Ureter (tissue), 1 donor: ENCODE results near the gene SLMAP. TPM values are rescaled to one million over a fixed set of nuclear protein-coding genes. Genes with fewer than 3 reads are reported as not detected.
"Not testable (repeated sequence)": the region's sequence is repeated elsewhere in the genome, so short reads cannot be mapped to it uniquely, and the experiment has no call there.

Experiments
- DNase-seq: peaks from one replicate; pipeline ENCODE4 v3.0.0-alpha.2; 2020; ENCODE audit warnings: low spot score
- total RNA-seq: library from RNA; stranded (reverse); gene quantifications from one replicate; pipeline ENCODE4 v1.2.4, GENCODE V29; 2023
- donor health status: DM: yes; HTN: yes; CAD: no.

SLMAP gene
- total RNA-seq, 1 donor from 2014 or later = 159 TPM

DNA sequence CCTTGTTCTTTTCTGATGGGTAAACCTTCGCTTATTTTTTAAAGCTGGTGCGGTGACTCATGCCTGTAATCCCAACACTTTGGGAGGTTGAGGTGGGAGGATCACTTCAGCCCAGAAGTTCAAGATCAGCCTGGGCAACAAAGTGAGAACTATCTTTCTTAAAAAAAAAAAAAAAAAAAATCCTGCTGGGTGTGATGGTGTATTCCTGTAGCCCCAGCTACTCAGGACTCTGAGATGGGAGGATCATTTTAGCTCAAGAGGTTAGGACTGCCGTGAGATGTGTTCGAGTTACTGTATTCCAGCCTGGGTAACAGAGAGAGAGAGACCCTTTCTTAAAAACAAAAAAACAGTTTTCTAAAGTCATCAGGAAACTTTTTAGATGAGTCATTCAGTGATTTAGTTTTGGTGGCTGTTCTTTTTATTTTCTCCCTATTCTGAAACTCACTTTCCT is 37.7 kb downstream of the SLMAP start:
- no peak for DNase-seq

DNA sequence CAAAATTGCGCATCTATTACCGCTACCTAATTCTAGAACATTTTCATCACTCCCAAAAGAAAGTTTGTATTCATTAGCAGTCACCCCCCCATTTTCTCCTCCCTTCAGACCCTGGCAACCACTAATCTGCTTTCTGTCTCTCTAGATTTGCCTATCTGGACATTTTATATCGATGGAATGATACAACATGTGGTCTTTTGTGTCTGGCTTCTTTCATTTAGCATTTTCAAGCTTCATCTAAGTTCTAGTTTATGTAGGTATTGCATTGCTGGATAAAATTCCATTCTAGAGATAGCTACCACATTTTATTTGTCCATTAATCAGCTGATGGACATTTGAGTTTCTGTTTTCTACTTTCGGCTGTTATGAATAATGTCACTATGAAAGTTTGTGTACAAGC is 38.4 kb downstream of the SLMAP start:
- DNase-seq = no peak

DNA sequence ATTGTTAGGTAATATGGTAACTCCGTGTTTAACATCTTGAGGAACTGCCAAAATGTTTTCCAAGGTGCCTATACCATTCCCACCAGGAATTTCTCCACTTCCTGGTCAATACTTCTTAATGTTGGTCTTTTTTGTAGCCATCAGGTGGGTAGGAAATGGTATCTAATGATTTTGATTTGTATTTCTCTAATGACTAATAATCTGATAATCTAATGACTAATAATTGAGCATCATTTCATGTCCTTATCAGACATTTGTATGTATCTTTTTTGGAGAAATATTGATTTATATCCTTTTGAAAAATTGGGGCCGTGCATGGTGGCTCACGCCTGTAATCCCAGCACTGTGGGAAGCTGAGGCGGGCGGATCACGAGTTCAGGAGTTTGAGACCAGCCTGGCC is 38.8 kb downstream of the SLMAP start:
- DNase-seq = no peak

DNA sequence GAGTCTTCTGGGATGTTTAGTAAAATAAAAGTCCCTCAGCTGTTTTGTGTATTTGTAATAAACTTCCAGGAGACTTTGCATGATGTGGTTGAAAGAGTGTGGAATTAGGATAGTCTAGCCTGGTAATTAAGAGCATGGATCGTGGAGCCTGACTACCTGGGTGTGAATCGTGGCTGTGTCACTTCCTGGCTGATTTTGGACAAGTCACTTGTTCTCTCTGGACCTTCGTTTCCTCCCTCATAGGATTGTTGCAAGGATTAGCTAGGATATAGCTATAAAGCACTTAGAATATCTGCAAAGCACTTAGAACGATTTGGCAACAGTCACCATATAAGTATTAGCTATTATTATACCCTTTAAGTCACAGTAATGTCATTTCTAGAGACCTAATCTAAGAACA is 40.2 kb downstream of the SLMAP start:
- no peak for DNase-seq

DNA sequence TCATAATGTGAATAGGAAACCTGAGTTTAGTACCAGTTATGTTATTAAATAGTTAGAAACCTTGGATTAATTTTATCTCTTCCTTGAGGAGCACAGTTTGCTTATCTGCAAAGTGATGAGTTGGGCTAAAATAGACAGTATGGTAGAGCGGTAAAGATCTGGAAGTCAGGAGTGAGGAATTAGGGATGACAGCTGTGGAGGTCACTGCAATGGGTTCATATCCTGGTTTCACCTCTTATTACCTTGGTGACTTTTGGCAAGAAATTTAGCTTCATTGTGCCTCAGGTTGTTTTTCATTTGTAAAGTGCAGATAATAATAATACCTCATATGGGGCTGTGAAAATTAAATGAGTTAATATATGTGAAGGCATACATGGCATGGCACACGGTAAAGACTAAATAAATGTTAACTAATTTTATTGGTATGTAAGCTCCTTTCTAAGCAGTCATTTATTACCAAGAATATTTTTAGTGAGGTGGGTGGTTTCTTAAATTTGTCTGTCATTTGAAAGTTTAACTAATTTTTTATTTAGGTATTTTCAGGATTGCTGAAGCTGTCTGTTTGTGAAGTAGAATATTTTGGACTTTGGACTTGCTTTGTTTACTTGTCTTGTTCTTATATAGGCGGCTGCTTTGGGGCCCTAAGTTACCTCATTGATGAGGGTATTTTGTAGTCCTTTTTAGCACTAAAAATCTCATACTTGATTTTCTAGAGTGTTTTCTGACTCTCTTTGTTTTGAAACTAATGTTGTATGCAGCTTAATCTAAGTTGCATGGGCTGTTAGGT is 41.8 kb downstream of the SLMAP start:
- no peak for DNase-seq

DNA sequence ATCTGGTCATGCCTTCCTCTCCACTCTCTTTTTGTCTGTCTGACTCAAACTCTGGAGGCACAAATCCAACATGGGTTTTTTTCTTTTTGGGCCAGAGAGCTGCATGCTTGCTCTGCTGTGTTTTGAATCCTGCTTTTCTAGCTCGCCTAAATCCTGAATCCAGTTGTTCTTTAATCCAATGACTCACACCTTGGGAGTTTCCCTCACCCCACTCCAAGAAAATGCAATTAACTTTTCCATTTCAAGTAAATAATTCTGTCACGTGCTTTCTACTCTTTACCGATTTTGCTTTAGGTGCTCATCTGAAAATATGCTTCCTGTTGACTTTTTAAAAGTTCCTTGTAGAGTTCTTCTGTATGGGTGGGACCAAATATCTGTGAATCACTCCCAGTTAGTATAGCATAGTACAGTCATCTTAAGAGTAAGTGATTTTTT is 47.6 kb downstream of the SLMAP start:
- DNase-seq = no peak

DNA sequence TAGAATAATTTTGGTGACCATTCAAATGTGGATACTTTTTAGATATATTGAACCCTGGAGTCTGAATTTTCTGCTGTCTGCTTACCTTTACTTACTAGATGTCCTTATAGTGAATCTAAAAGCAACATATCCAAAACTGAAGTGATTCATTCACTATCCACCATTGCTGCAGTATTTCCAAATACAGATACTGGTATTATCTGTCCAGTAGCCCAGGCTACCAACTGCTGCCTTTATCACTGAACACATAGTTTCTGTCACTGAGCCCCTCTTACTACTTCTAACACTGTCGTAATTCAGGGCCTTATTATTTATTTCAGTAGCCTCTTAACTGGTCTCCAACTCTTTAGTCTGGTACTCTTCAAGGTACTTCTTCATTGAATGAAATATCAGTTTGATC is 49.2 kb downstream of the SLMAP start:
- DNase-seq = no peak

DNA sequence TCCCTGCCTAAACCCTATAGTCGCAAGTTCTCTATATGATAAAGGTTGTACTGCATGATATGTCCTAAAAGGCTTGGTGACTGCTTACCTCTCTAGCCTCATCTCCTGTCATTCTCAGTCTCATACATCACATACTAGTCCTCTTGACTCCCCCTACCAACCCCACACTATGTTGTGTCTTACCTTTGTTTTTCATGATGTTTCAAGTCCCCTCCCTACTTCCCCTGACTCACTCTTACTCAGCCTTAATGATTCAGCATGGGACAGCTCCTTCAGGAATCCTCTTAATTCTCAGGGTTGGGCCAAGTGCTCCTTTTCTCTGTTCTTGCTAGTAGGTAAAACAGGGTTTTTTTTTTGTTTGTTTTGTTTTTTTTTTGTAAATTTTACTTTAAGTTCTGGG is 49.6 kb downstream of the SLMAP start:
- no peak for DNase-seq

DNA sequence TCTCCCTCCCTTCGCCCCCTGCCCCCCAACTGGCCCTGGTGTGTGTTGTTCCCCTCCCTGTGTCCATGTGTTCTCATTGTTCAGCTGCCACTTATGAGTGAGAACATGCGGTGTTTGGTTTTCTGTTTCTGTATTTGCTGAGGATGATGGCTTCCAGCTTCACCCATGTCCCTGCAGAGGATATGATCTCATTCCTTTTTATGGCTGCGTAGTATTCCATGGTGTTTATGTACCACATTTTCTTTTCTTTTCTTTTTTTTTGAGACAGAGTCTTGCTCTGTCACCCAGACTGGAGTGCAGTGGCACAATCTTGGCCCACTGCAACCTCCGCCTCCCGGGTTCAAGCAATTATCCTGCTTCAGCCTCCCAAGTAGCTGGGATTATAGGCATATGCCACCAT is 50.1 kb downstream of the SLMAP start:
- DNase-seq = not testable (repeated sequence)

DNA sequence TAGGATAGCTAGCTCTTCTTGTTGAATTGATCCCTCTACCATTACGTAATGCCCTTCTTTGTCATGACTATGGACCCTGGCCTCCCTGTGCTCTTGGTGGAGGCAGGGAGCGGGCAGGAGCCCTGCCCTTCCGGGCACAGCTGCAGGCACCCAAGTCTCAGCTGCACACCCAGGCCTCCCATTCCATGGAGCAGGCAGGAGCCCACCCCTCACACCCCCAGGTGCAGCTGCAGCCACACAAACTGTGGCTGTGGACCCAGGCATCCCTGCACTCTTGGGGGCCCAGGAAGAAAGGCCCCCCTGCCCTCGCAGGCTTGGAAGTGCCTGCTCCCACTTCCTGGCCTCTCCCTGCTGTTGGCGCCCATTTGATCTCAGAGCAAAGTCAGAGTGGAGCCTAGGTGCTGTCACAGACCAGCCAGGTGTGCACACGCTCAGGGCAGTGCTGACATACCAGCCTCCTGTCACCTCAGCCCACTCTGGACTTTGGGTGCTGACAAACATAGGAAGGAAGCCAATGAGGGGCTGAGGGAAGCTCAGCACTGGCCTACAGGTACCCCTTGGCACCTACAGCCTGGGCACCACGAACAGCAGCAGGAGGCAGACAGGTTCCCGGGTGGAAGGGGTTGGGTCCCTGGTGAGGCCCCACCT is 53.0 kb downstream of the SLMAP start:
- DNase-seq = no peak

DNA sequence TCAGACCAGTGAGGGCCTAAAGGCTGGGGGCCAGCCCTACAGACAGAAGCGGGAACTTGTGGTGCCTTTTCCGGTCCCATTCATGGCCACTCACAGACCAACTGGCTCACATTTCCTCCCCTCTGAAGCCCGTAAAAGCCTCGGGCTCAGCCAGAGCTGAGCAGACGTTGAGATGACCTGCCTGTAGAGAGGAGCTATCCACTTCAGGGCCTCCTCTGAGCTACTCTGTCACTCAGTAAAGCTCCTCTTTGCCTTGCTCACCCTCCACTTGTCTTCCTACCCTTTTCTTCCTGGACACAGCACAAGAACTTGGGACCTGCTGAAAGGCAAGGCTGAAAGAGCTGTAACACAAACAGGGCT is 53.5 kb downstream of the SLMAP start:
- no peak for DNase-seq

DNA sequence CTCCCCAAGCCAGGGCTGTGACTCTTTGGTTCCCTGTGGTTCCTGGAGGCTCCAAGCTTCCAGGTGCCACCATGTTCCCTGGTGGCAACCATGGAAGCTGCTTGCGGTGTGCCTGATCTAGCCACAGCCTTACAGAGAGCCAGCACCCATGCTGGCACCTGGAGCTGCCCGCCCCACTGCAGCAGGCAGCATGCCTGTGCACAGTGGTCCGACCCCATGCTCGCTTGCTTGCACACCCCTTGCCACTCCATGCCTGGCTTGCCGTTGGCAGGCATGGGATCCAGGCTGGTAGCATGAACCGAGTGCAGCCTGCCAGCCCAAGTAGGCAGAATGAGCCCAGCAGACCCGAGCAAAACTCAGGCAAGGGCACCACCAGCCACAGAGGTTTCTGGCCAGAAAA is 53.9 kb downstream of the SLMAP start:
- DNase-seq = no peak

DNA sequence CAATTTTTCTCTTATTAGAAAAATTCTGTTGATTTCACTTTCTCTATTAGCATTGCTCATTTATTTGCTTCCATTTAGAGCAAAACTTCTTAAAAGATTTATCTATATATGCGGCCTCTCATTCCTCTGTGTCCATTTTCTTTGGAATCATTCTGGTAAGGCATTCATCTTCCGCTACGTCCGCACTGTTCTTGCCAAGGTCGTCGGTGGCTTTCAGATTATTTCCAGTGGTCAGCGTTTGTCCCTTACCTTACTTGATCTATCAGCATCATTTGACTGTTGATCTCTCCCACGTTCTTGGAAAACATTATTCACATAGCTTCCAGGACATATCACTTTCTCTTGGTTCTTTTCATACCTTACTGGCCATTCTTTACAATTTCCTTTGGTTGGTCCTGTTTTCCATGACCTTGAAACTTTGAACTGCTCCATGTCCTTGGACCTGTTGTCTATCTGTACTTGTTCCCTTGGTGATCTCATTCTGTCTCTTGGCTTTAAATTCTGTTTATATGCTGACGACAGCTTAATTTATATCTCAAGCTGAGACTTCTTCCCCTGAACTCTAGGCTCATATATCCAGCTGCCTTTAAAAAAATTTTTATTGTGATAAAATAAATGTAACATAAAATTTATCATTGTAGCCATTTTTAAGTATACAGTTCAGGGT is 54.5 kb downstream of the SLMAP start:
- no peak for DNase-seq

DNA sequence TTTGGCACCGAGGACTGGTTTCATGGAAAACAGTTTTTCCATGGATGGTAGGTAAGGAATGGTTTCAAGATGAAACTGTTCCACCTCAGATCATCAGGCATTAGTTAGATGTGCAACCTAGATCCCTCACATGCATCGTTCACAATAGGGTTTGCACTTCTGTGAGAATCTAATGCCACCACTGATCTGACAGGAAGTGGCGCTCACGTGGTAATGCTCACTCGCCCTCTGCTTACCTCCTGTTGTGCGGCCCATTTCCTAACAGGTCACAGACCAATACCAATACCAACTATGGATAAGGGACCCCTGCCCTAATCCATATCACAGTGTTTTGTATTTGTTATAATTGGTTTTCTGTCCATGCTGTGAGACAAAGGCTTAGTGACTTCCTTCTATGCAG is 58.9 kb downstream of the SLMAP start:
- no peak for DNase-seq

DNA sequence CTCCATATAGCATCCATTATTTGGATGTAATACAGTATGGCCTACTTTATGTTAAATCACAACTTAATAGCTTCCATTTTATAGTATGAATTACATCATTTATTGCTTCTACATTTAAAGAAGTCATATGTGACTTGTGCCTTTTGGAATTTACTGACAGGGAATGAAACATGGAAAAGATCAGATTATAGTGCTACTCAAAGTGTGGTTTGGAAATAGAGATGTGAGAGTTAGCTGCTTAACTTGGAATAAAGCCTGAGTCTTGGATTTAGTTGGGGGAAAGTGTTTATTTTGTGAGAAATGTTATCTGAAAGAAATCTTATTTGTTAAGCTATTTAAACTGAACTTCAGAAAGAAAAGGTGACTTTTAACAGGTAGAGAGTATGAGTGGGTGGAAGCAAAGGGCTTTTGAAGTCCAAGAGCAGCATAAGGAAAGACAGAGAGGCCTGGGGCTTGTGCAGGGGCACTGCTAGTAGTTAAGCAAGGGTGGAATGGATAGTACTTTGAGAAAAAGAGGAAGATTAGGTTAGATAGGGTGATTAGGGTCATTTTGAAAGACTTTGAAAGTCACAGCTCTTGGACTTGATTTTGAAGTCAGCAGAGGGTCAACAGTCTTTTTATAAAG is 60.5 kb downstream of the SLMAP start:
- no peak for DNase-seq

DNA sequence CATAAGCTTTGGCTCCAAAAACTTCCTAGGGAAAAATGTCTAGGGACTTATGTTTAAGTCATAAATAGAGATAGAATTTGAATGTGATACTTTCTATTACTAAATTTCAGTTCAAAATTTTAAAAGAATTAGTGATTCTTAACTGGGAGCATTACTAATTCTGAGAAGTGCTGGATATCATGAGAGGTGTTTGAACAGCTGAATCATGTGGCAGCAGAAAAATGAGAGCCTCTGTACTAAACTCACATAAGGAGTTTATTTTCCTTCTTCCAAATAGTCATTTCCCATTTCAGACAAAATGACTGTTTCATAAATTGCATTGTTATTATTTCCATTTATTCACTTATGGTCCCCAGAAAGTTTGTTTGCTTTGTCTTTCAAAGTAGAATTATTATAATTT is 62.7 kb downstream of the SLMAP start:
- DNase-seq = no peak

DNA sequence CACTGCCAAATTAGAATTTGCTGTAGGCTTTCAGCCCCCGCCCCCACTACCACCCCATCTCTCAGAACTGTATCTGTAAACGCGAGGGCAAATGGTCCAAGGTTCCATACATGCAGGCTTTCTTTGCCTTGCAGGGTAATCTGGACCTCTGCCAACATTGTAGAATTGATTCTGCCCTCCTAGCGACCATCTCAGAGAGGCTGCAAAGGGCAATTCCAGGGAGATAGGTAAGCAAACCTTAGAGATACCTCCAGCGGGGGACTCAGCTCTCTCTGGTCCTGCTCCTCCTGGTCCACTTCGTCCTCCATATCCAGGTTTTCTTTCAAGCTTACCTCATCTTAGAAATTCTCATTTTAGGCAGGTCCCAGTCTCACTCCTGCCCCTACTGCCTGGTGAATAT is 64.4 kb downstream of the SLMAP start:
- no peak for DNase-seq

DNA sequence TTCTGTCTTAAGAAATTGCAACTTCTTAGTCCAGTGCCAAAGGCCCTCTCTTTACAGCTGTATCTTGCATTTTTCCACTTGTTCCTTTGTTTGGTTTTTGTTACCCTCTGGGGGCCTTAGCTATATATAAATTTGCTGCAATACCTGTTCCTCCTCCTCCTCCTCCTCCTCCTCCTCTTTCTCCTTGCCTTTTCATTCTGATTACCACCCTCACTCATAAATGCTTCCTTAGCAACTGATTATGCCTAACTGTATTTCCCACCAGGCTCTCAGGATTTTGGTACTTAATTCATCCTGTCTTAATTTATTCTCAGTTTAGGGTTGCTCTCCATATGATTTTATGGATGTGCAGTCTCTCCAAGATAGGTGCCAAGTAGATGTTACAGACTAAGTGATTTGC is 65.7 kb downstream of the SLMAP start:
- DNase-seq = no peak

DNA sequence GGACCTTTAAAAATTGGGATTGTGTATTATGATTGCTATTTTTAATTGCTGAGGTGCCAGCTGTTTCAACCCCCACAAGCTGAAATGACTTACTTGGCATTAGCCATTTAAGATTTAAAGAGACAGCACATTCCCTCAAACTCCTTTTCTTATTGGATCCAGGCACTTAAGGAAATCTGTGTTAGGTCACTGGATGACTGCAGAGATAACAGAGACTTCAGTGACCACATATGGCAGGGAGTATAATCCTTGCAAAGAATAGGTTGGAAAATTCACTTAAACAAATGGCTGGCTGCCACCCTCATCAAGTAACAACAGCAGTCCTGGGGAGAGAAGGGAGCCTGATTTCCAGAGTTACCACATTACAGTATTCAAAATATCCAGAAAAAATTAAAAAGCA is 66.6 kb downstream of the SLMAP start:
- DNase-seq = no peak

DNA sequence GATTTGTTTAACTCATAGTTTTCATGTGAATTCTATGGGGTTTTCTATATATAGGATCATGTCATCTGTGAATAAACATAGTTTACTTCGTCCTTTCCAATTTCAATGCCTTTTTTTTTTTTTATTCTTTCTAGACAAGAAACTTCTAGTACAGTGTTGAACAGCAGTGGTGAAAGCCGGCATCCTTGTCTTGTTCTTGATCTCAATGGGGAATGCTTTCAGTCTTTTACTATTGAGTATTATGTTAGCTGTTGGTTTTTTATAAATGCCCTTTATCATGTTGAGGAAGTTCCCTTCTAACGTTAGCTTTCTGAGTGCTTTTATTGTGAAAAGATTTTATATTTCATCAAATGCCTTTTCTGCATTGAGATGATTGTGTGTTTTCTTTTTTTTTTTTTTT is 69.0 kb downstream of the SLMAP start:
- DNase-seq = no peak

DNA sequence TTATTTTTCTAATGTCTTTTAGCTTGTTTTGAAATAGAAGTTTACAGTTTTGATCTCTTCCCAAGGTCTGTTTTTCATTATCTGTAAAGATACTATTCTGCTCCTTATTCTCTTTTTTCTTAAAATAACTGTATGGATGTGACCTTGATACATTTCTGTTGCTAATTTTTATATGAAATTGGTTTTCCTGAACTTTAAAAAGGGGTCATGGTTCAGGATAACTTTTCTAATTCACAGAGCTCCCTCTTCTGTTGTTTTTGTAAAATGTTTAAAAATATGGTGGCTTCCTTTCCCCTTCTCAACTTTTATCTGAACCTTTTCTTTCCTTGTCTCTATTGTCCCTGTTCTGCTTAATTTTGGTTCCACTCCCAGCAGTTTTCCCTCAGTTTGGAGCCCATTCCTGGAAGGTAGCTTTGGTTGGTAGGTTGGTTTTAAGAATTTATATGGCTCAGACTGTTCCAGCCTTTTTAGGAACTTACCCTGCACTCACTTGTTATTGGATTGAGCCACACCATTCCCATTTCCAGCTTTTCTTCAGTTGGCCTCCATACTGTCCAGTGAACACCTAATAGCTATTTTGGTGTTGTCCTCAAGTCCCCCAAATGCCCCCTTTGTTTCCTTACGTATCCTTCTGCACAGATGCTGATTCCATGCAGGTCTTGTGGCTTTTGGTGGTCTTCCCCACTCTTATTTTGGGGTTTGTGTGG is 70.3 kb downstream of the SLMAP start:
- no peak for DNase-seq
